Spleen (tissue), 11 donors: ENCODE data around the gene CNOT11. TPM values are rescaled to one million over a fixed set of nuclear protein-coding genes. Genes with fewer than 3 reads are reported as not detected.
"Not testable (repeated sequence)": the region's sequence is repeated elsewhere in the genome, so short reads cannot be mapped to it uniquely, and the experiment has no call there.

ENCODE experiments used
- DNase-seq: peaks from one replicate; pipeline ENCODE4 v3.0.0-alpha.2; 2020
- H3K27ac ChIP-seq, 8 donors: fragments of 200-600 bp; sonication (generic) in 7 of 8; 1 replicate in 4 of 8; 2 replicates in 4 of 8; pipeline versions ENCODE4 v1.5.0 to v1.8.0; 2016 to 2021; ENCODE audit warnings: inconsistent platforms in 4 of 8, mild to moderate bottlenecking in 4 of 8, moderate library complexity in 1 of 8
- H3K27me3 ChIP-seq, 7 donors: fragments of 200-600 bp; sonication (generic) in 6 of 7; replicated peaks in 1 of 7; 1 replicate in 4 of 7; 2 replicates in 3 of 7; pipeline versions ENCODE4 v1.5.0 to v1.8.0; 2016 to 2021; ENCODE audit warnings: inconsistent platforms in 3 of 7, mild to moderate bottlenecking in 1 of 7
- H3K36me3 ChIP-seq, 6 donors: fragments of 200-600 bp; sonication (generic) in 5 of 6; 1 replicate in 4 of 6; 2 replicates in 2 of 6; pipeline versions ENCODE4 v1.5.0 to v1.8.0; 2016 to 2021; ENCODE audit warnings: inconsistent platforms in 2 of 6
- H3K4me1 ChIP-seq, 6 donors: fragments of 200-600 bp; sonication (generic) in 5 of 6; 1 replicate in 3 of 6; 2 replicates in 3 of 6; pipeline versions ENCODE4 v1.5.0 to v1.8.0; 2016 to 2021; ENCODE audit warnings: inconsistent platforms in 3 of 6
- H3K4me3 ChIP-seq, 8 donors: fragments of 200-600 bp; sonication (generic) in 7 of 8; 1 replicate in 4 of 8; 2 replicates in 4 of 8; pipeline versions ENCODE4 v1.5.0 to v1.8.0; 2016 to 2021; ENCODE audit warnings: inconsistent platforms in 4 of 8, mild to moderate bottlenecking in 4 of 8, moderate library complexity in 2 of 8
- H3K9me3 ChIP-seq, 8 donors: fragments of 200-600 bp; sonication (generic) in 7 of 8; 1 replicate in 4 of 8; 2 replicates in 4 of 8; pipeline versions ENCODE4 v1.5.0 to v1.8.0; 2016 to 2021; ENCODE audit warnings: inconsistent platforms in 4 of 8
- POLR2A ChIP-seq, 3 donors: fragments of 450-650 bp; IDR thresholded peaks; one replicate each; pipeline ENCODE4 v1.5.1; 2017; ENCODE audit warnings: antibody characterized with exemption in 3 of 3, mild to moderate bottlenecking in 1 of 3
- POLR2AphosphoS5 ChIP-seq, 3 donors: sonication (generic); formaldehyde crosslinking; IDR thresholded peaks; one replicate each; pipeline ENCODE4 v1.5.1; 2017; ENCODE audit warnings: antibody characterized with exemption in 3 of 3
- WGBS, 5 donors: extraction: QIAGEN DNeasy Blood & Tissue Kit in 3 of 5; methylation state at CpG; one replicate each; pipeline versions ENCODE4 v1.1.5 to v1.1.7; 2013 to 2018; 5-methylcytosine and 5-hydroxymethylcytosine counted together
- intact Hi-C: fragments of 100-400 bp; cut with DNase I; formaldehyde crosslinking; loops from one replicate; pipeline ENCODE4 v1.15.0; 2023; ENCODE audit warnings: low total_unique reads
- polyA plus RNA-seq, 3 donors: library from polyadenylated mRNA; stranded (reverse); fragments of 200-250 nt; gene quantifications; one replicate each; pipeline ENCODE4 v1.2.1, GENCODE V29; 2013
- total RNA-seq, 7 donors: library from RNA; depleted of rRNA in 3 of 7; stranded (reverse); fragments of >200 nt in 3 of 7; fragmentation: NEBNext Ultra II Directional in 4 of 7; extraction: Animal tissue kit (Norgen Biotek cat#: 25700) in 4 of 7; gene quantifications; one replicate each; pipeline versions ENCODE4 v1.1.0 to v1.2.1, GENCODE V29; 2016 to 2021
- TF ChIP-seq, protein P1 (sequence below), 11 experiments: fragments of 200-600 bp in 7 of 11; fragments of 450-650 bp in 4 of 11; sonication (generic) in 4 of 11; IDR thresholded peaks in 8 of 11; conservative IDR thresholded peaks in 3 of 11; 1 replicate in 7 of 11; 2 replicates in 4 of 11; pipeline versions ENCODE4 v1.4.0 to v1.8.0; 2016 to 2021; ENCODE audit warnings: antibody characterized with exemption in 11 of 11, inconsistent platforms in 4 of 11, mild to moderate bottlenecking in 1 of 11
- donor health status: healthy with polysubstance abuse.
- donor health status: DM: no; HTN: no; CAD: no; lungs with moderate emphysema.
- donor health status: DM: no; HTN: no; CAD: no.
- donor health status: Bipolar disorder and iron deficiency.
- donor health status: healthy.
- donor health status: DM: no; HTN: no; CAD: no.
- donor health status: DM: yes; HTN: yes; CAD: no.

Gene CNOT11
- total and polyA plus RNA-seq, 10 donors: 17.9 to 36.4 (median 33.1) TPM

- DNase-seq: no peak
- 67 to 88% (median 71%) methylated on average over 5 of the region's 5 CpGs for WGBS, 5 donors
- H3K27me3 ChIP-seq: no peaks in the 10 kb centered on the region
- peaks cover 11 to 34% (median 25%) of the 10 kb centered on the region in 6 donors for H3K4me1 ChIP-seq
- no peak overlapping the region for H3K27ac ChIP-seq
- H3K9me3 ChIP-seq: no peaks in the 10 kb centered on the region
- intact Hi-C loops: loop anchor here (10.0 kb wide), 1 partner anchor 55 kb away; the partner anchor contains the start of gene RNF149
- TF ChIP-seq, protein P1, sequence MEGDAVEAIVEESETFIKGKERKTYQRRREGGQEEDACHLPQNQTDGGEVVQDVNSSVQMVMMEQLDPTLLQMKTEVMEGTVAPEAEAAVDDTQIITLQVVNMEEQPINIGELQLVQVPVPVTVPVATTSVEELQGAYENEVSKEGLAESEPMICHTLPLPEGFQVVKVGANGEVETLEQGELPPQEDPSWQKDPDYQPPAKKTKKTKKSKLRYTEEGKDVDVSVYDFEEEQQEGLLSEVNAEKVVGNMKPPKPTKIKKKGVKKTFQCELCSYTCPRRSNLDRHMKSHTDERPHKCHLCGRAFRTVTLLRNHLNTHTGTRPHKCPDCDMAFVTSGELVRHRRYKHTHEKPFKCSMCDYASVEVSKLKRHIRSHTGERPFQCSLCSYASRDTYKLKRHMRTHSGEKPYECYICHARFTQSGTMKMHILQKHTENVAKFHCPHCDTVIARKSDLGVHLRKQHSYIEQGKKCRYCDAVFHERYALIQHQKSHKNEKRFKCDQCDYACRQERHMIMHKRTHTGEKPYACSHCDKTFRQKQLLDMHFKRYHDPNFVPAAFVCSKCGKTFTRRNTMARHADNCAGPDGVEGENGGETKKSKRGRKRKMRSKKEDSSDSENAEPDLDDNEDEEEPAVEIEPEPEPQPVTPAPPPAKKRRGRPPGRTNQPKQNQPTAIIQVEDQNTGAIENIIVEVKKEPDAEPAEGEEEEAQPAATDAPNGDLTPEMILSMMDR (IDR thresholded peaks at IDR 0.05 in 8 of 11, conservative IDR thresholded peaks at IDR 0.05 in 3 of 11): no peak
- TF ChIP-seq POLR2A (IDR thresholded peaks at IDR 0.05): no peak
- TF ChIP-seq POLR2AphosphoS5 (IDR thresholded peaks at IDR 0.05): no peak
- H3K4me3 ChIP-seq: no peak overlapping the region
- peaks cover 0 to 6% (median 0%) of the 10 kb centered on the region in 6 donors for H3K36me3 ChIP-seq
These were observed 2.9 kb upstream of the CNOT11 start for GRCh38 chr2:101249826-101250225.

GRCh38 chr2:101251246-101251781, 1.4 kb upstream of the CNOT11 start:
- intact Hi-C loops: loop anchor here (10.0 kb wide), 1 partner anchor 53 kb away; the partner anchor contains the start of gene RNF149

GRCh38 chr2:101251844-101252407, 760 bp upstream of the CNOT11 start:
- H3K4me1 ChIP-seq: peaks cover 19 to 55% (median 43%) of the 10 kb centered on the region in 6 donors
- H3K27ac ChIP-seq: peak overlapping the region; percentile 97 to 100 (median 99)
- no peak for DNase-seq
- H3K36me3 ChIP-seq: peaks cover 0 to 25% (median 0%) of the 10 kb centered on the region in 6 donors
- no peaks in the 10 kb centered on the region for H3K27me3 ChIP-seq
- peak overlapping the region; percentile 40 to 99 (median 93) for H3K4me3 ChIP-seq
- H3K9me3 ChIP-seq: no peaks in the 10 kb centered on the region
- no peak for TF ChIP-seq POLR2A (IDR thresholded peaks at IDR 0.05)
- TF ChIP-seq, protein P1 (IDR thresholded peaks at IDR 0.05 in 8 of 11, conservative IDR thresholded peaks at IDR 0.05 in 3 of 11): peak in 3 of 11 experiments; percentile 32 to 44 (median 40)
- intact Hi-C loops: loop anchor here (10.0 kb wide), 1 partner anchor 53 kb away; the partner anchor contains the start of gene RNF149
- 32 to 40% (median 35%) methylated on average over 16 of the region's 16 CpGs for WGBS, 5 donors

More at GRCh38 chr2:101251246-101251781, 1.4 kb upstream of the CNOT11 start:
- not testable (repeated sequence) for H3K4me3 ChIP-seq, H3K9me3 ChIP-seq, H3K27ac ChIP-seq, DNase-seq, H3K27me3 ChIP-seq
- peaks cover 0 to 19% (median 0%) of the 10 kb centered on the region in 6 donors for H3K36me3 ChIP-seq
- peaks cover 19 to 48% (median 38%) of the 10 kb centered on the region in 6 donors for H3K4me1 ChIP-seq
- 91 to 94% (median 93%) methylated on average over 10 of the region's 10 CpGs for WGBS, 5 donors

GRCh38 chr2:101253013-101253702, 472 bp downstream of the CNOT11 start:
- no peaks in the 10 kb centered on the region for H3K9me3 ChIP-seq
- peak overlapping the region; percentile 76 to 99 (median 94) for H3K4me3 ChIP-seq
- H3K36me3 ChIP-seq: peaks cover 0 to 37% (median 7%) of the 10 kb centered on the region in 6 donors
- WGBS, 5 donors: 0 to 1% (median 0%) methylated on average over 16 to 65 of the region's 65 CpGs
- TF ChIP-seq, protein P1 (IDR thresholded peaks at IDR 0.05 in 8 of 11, conservative IDR thresholded peaks at IDR 0.05 in 3 of 11): no peak
- no peak for TF ChIP-seq POLR2AphosphoS5 (IDR thresholded peaks at IDR 0.05)
- TF ChIP-seq POLR2A (IDR thresholded peaks at IDR 0.05): no peak
- peak overlapping the region; percentile 97 to 100 (median 99) for H3K27ac ChIP-seq
- H3K4me1 ChIP-seq: peaks cover 19 to 63% (median 44%) of the 10 kb centered on the region in 6 donors
- peak; percentile 98 for DNase-seq
- intact Hi-C loops: loop anchor here (10.0 kb wide), 1 partner anchor 52 kb away; the partner anchor contains the start of gene RNF149
- H3K27me3 ChIP-seq: no peaks in the 10 kb centered on the region
